ENCODE results near the gene RIMBP3C. TPM values are rescaled to one million over a fixed set of nuclear protein-coding genes. Genes with fewer than 3 reads are reported as not detected.
"Not testable (repeated sequence)": the region's sequence is repeated elsewhere in the genome, so short reads cannot be mapped to it uniquely, and the experiment has no call there.

The RIMBP3C gene
- total RNA-seq, 1 donor from 2014 or later: 0.29 TPM

GRCh38 chr22:21497984-21498383, 53.3 kb downstream of the RIMBP3C start:
- not testable (repeated sequence) for H3K4me3 ChIP-seq (ENCODE audit: low read depth, low read length); DNase-seq (ENCODE audit: low read depth); H3K36me3 ChIP-seq (ENCODE audit: control insufficient read depth, insufficient read depth, low read length); H3K27me3 ChIP-seq (ENCODE audit: control insufficient read depth, insufficient read depth, low read length)

Other genes with a start within 250 kb of the RIMBP3C start
- 0.07 and 0.29 TPM in 2 replicates for gene RIMBP3B, start 167.7 kb downstream of the RIMBP3C start, total RNA-seq
- gene HIC2, start 134.1 kb downstream of the RIMBP3C start, total RNA-seq: 5.0 and 5.9 TPM in 2 replicates
- 4.8 and 6.7 TPM in 2 replicates for gene TMEM191C, start 84.1 kb downstream of the RIMBP3C start, total RNA-seq
- gene UBE2L3, start 16.3 kb upstream of the RIMBP3C start, total RNA-seq: 60.0 and 63.0 TPM in 2 replicates
- 95.5 and 128 TPM in 2 replicates for gene YDJC, start 78.6 kb upstream of the RIMBP3C start, total RNA-seq
- gene CCDC116, start 81.3 kb upstream of the RIMBP3C start, total RNA-seq: 0.38 TPM in 1 of 2 replicates, not detected in the other
- gene SDF2L1, start 90.8 kb upstream of the RIMBP3C start, total RNA-seq: 82.8 and 87.1 TPM in 2 replicates
- 34.6 and 41.1 TPM in 2 replicates for gene PPIL2, start 114.6 kb upstream of the RIMBP3C start, total RNA-seq
- 2.8 and 4.9 TPM in 2 replicates for gene YPEL1, start 184.3 kb upstream of the RIMBP3C start, total RNA-seq

Data from kidney epithelial cell (primary cell).